ENCODE results near the gene SARDH.
"Not testable (repeated sequence)": the region's sequence is repeated elsewhere in the genome, so short reads cannot be mapped to it uniquely, and the experiment has no call there.

The SARDH gene

GRCh38 chr9:133686642-133687575 is 51.2 kb downstream of the SARDH start:
- no peak for DNase-seq (ENCODE audit: low spot score)
- FAIRE-seq: no peak

GRCh38 chr9:133685653-133686609 is 52.2 kb downstream of the SARDH start:
- FAIRE-seq: no peak
- DNase-seq (ENCODE audit: low spot score): no peak

- DNase-seq (ENCODE audit: low spot score): no peak
- no peak for FAIRE-seq
Observed at GRCh38 chr9:133684936-133685361, 53.2 kb downstream of the SARDH start.

- DNase-seq (ENCODE audit: low spot score) (no peak), FAIRE-seq (no peak)
Observed at GRCh38 chr9:133684121-133684935, 53.8 kb downstream of the SARDH start.

- DNase-seq (ENCODE audit: low spot score): no peak
Observed at GRCh38 chr9:133683586-133684120, 54.5 kb downstream of the SARDH start.

GRCh38 chr9:133682818-133683585 is 55.1 kb downstream of the SARDH start:
- DNase-seq (ENCODE audit: low spot score): no peak
- FAIRE-seq: no peak

More at GRCh38 chr9:133683586-133684120, 54.5 kb downstream of the SARDH start:
- FAIRE-seq: no peak

- DNase-seq (ENCODE audit: low spot score): no peak
- FAIRE-seq: no peak
Observed at GRCh38 chr9:133681658-133682306, 56.4 kb downstream of the SARDH start.

GRCh38 chr9:133680976-133681657 is 57.0 kb downstream of the SARDH start:
- FAIRE-seq: no peak
- DNase-seq (ENCODE audit: low spot score): no peak

- no peak for FAIRE-seq
Observed at GRCh38 chr9:133680250-133680975, 57.7 kb downstream of the SARDH start.

GRCh38 chr9:133679466-133680061 is 58.6 kb downstream of the SARDH start:
- DNase-seq (ENCODE audit: low spot score): no peak
- no peak for FAIRE-seq

More at GRCh38 chr9:133680250-133680975, 57.7 kb downstream of the SARDH start:
- DNase-seq (ENCODE audit: low spot score): no peak

GRCh38 chr9:133679056-133679455 is 59.1 kb downstream of the SARDH start:
- FAIRE-seq: no peak
- no peak for DNase-seq (ENCODE audit: low spot score)

GRCh38 chr9:133677126-133678010 is 60.8 kb downstream of the SARDH start:
- FAIRE-seq: no peak
- DNase-seq (ENCODE audit: low spot score): no peak

- FAIRE-seq: no peak
- no peak for DNase-seq (ENCODE audit: low spot score)
Observed at GRCh38 chr9:133676450-133676849, 61.7 kb downstream of the SARDH start.

GRCh38 chr9:133675796-133676195 is 62.4 kb downstream of the SARDH start:
- not testable (repeated sequence) for FAIRE-seq; DNase-seq (ENCODE audit: low spot score)

- FAIRE-seq: no peak
- DNase-seq (ENCODE audit: low spot score): no peak
Observed at GRCh38 chr9:133674091-133674490, 64.1 kb downstream of the SARDH start.

- FAIRE-seq: no peak
- DNase-seq (ENCODE audit: low spot score): no peak
Observed at GRCh38 chr9:133673258-133673655, 64.9 kb downstream of the SARDH start.

Measured in RCC 7860 (cell line).